GM18508 (cell line): ENCODE measurements around the gene AATF.

Source experiments
- ATAC-seq: cut with Tn5 transposase; IDR thresholded peaks from one replicate; pipeline ENCODE4 v1.9.1; 2021; ENCODE audit warnings: moderate number of reproducible peaks; ENCODE audit not compliant: insufficient read depth, unreplicated experiment

AATF gene

DNA sequence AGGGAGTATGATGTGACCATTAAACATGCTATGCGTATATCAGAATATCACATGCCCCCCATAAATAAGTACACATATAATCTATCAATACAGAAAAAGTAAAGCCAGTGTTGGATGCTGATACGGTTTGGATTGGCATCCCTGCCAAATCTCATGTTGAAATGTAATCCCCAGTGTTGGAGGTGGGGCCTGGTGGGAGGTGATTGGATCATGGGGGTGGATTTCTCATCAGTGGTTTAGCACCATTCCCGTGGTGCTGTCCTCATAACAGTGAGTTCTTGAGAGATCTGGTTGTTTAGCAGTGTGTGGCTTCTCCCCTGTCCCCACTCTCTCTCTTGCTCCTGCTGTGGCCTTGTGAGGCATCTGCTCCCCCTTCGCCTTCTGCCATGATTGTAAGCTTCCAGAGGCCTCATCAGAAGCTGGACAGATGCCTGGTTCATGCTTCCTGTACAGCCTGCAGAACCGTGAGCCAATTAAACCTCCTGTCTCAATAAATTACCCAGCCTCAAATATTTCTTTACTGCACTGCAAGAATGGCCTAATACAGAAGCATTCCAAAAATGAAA, 88.9 kb downstream of the AATF start:
- no peak for ATAC-seq

GRCh38 chr17:37039269-37039668, 90.5 kb downstream of the AATF start:
- no peak for ATAC-seq

- no peak for ATAC-seq
These were observed 93.2 kb downstream of the AATF start for GRCh38 chr17:37041932-37042331.

DNA sequence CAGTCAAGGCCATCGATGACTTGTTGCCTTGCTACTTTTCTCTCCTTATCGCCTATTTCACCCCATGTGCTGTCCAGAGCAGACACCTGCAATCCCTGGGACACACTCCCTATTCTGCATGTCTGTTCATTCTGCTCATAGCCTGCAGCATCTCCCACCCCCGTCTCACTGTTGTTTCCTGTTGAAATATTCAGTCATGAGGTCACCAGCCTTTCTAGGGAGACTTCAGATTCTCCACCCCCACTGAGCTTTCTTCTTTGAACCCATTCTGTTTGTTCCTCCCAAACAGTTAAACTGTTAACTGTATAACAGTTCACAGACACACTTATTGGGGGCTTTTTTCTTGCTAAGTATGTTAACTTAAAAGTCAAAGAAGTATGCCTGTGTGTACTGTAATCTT, 94.4 kb downstream of the AATF start:
- no peak for ATAC-seq

DNA sequence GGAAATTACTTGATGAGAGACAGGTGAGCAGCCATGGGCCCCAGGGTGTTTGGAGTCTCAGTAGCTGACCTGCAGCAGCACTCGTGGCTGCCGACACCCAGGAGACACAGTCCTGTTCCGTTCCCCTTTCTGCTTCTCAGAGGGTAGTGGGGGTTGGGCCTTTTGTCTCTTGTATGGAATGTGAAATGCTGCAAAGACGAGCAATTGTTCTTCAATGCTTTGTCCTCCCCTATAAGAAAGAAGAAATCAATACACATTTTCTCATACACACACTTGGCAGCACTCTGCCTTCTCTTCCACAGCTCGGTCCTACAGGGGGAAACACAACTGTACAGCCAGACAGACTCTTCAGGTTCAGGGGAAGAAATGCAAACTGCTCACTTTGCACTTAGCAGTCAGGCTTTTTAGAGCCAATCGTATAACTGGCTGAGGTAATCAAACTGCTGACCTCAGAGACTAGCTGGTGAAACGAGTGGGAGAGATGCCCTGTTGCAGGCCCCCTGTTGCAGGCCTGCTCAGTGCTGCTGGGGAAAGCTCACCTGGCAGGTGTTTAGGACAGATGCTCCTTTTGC, 96.7 kb downstream of the AATF start:
- ATAC-seq = no peak

GRCh38 chr17:37047631-37048104, 98.9 kb downstream of the AATF start:
- no peak for ATAC-seq

DNA sequence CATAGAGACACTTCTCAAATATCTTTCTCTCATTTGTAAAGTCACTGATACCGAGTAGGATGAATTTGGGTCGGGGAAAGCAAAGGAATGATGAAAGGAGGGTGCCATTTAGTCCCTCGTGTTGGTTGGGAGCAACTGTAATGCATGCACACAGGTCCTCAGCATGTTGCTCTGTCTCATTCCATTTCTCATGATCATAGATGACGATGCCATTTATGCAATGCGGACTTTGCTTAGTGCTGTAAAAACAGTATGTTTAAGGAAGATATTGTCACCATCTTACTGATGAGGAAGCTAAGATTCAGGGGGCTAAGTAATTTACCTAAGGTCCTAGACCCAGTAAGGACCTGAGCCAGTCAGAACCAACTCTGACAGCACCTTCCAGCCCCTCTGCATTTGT, 100.1 kb downstream of the AATF start:
- ATAC-seq = no peak

GRCh38 chr17:37050920-37051319, 102.2 kb downstream of the AATF start:
- ATAC-seq = no peak

DNA sequence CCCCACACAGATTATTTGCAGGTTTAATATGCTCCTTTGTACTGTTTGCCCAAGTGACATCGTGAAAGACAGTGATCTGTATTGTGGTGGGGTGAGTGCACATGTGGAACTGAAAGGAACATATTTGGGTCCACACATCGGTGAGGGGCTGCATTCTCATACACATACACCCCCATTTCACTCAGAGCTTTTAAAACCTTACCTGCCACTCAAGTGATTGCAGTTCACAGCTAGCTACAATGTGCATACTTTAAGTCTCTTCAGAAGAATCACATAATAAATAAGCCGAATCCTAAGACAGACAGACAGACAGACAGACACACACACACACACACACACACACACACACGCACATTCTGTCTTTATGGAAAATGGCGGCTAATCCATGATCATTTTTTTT, 102.6 kb downstream of the AATF start:
- ATAC-seq = no peak

- no peak for ATAC-seq
These were observed 103.1 kb downstream of the AATF start for GRCh38 chr17:37051833-37052232.

GRCh38 chr17:37052450-37052849, 103.7 kb downstream of the AATF start:
- ATAC-seq = no peak

- no peak for ATAC-seq
These were observed 106.1 kb downstream of the AATF start for GRCh38 chr17:37054894-37055293.

DNA sequence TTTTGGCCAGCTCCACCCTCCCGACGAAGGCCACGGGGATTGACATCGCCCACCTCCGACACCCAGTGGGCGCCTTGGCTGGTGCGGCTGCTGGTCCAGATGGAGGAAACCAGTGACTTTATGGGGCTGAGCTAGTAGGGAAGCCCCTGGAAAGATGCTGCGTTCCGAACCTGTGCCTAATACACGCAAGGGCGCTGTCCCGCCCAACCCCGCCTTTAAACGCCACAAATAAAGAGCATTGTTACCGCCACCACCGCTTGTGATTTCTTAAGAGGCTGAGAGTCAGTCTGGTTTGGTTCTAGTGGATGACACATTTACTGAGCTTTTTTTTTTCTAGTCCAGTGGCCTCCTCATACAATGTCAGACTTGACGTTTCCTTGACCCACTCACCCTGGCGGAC, 107.9 kb downstream of the AATF start:
- ATAC-seq = no peak

- ATAC-seq = no peak
These were observed 110.7 kb downstream of the AATF start for GRCh38 chr17:37059493-37059892.

DNA sequence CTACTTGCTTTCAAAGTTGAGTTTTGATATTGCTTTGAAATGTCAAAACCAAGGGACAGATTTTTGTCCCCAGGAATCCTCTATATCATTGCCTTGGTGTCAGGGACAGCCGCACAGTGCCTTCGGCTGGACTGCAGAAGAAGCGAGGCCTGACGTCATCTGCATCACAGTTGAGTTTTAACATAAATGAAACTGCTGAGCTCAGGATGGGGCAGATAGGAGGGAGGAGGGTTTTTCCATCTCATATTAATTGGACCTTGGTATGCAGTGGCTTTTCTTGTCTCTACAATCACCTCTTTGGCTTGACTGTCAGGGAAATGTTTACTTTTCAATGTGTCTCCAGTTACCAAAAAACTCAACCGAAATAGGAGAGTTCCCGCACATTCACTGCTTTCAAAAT, 111.3 kb downstream of the AATF start:
- no peak for ATAC-seq

DNA sequence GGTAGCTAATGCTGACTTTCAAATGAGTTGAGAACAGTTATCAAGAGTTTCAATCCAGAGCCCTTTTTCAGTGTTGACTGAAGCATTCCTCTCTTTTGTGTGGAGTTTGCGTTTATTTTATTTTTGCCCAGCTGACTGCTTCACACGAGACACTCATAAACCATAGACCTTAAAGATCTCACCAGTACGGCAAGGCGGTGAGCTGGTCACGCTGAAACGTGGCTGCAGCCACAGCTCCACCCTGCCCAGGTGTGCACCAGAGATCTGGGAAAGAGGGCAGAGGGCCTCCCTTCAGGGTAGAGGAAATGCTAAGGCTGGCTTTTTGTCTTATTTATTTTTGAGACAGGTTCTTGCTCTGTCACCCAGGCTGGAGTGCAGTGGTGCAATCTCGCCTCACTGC, 112.2 kb downstream of the AATF start:
- no peak for ATAC-seq

DNA sequence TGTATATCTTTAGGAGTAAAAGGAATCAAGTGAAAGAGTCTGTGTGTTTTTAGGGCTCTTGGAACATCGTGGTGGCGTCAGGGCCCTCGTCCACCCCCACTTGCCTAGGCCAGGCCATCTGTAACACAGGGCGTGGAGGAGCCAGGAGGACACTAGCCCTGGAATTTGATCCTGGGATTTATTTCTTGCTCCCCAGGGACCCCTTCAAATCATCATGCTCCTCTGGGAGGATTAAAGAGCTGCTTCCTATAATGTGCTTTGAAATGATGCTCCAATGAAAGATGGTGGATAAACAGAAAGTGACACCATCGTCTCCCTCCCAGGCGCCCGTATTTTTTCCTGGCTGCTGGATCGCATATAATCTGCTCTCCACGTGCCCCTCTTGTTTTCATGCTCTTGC, 113.3 kb downstream of the AATF start:
- no peak for ATAC-seq

- no peak for ATAC-seq
These were observed 115.5 kb downstream of the AATF start for GRCh38 chr17:37064206-37064605.

GRCh38 chr17:37064956-37065355, 116.2 kb downstream of the AATF start:
- no peak for ATAC-seq

DNA sequence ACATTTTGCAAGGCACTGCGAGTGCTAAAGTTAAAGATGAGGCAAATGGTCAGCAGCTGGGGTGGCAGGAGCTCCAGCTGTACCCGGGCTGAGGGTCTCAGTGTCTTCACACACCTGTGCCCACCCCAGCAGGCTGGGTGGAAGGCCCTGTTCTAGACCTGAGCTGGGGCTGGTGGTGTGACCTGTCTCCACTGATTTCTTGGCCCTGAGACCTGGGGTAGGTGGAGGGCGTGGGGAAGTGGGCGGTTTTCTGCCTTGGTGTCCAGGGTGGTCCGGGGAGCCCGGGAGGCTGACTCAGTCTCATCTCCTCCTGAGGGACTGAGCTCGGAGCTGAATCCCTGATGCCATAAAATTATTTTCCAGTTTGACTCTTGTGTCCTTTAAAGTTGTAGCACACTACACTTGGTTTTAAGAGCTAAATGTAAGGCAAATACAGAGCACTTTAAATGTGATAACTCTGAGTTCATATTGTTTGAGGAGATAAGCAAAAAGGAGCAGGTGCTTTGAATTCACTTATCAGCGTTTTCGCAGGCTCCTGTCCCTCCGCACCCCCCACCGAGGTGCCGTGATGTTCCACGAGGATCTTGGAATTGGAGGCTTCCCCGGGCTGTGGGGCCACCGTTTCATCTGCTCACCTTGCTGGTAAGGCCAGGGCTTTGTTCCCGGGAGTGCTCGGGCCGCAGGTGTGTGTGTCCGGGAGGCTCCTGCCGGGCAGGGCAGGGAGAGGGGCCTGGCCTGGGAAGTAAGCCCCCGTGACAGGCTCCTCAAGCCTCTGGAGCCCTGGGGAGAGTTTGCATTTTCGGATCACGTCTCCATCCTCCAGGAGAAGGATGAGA, 117.0 kb downstream of the AATF start:
- ATAC-seq = no peak

GRCh38 chr17:37066322-37067255, 117.8 kb downstream of the AATF start:
- no peak for ATAC-seq
